Measurements from ENCODE around the gene CCDC9. TPM values are rescaled to one million over a fixed set of nuclear protein-coding genes. Genes with fewer than 3 reads are reported as not detected.
A peak's percentile ranks its signal among the peaks of the same experiment; 100 is the strongest.
"Not testable (repeated sequence)": the region's sequence is repeated elsewhere in the genome, so short reads cannot be mapped to it uniquely, and the experiment has no call there.

CCDC9 gene
- total RNA-seq, 1 experiment from 2014 or later = 22.2 TPM

DNA sequence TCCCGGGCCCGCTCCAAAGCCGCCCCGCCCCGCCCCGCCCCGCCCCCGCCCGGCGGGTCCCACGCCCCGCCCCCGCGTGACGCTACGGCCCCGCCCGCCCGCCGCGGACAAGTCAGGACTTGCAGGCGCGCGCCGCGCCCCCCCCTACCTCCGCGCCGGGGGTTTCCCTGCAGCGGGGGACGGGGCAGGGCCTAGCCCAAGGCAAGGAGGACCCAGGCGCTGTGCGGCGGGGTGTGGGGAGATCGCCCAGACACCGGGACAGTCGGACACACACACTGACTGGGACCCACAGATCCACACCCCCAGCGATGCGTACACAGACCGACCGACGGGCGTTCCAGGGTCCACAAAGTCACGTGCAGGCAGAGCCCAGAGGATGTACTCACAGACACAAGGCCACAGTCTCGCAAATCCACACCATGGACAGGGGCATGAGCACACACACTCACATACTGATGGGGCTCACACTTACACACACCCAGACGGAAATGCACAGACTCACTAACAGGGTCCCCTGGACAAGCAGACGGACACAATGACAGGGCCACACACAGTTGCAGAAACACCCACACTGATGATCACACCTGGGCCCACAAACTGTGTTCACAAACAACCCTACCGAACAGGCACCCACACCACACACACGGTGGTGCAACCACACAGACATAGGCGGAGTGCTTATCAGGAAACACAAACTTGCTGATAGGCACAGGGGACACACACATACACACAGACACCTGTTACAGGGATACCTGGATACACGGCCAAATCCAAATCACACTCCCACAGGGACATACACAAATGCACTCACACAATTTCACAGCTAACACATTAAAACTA lies 24.9 kb upstream of the CCDC9 start:
- peak; percentile 80 for DNase-seq (ENCODE audit: low spot score)
- in situ Hi-C loops (cut with HindIII; ENCODE audit: low sequenced_read_pairs) = no loop called here

- in situ Hi-C loops (cut with HindIII; ENCODE audit: low sequenced_read_pairs) = no loop called here
- DNase-seq (ENCODE audit: low spot score) = no peak
These were observed 23.7 kb upstream of the CCDC9 start for GRCh38 chr19:47232422-47233211.

GRCh38 chr19:47236072-47236675 lies 20.2 kb upstream of the CCDC9 start:
- in situ Hi-C loops (cut with HindIII; ENCODE audit: low sequenced_read_pairs) = no loop called here

DNA sequence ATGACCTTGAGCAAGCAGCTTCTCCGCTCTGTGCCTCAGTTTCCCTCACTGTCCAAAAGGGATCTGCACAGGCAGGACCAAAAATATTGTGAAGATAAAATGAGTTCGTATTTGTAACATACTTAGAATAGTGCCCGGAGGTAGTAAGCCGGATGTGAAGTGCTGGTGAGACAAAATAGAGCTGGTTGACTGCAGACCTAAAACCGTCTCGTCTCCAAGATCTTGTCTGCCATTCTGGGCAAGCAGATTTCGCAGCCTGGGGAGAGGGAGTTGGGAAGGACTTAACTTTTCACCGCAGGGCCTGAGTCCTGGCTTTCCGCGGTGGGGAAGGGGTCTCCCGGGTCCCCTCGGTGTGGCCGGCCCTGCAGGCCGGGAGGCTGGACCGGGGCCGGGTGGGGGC lies 17.2 kb upstream of the CCDC9 start:
- in situ Hi-C loops (cut with HindIII; ENCODE audit: low sequenced_read_pairs) = no loop called here
- DNase-seq (ENCODE audit: low spot score) = peak; percentile 49

More at GRCh38 chr19:47236072-47236675, 20.2 kb upstream of the CCDC9 start:
- DNase-seq (ENCODE audit: low spot score) = no peak

- in situ Hi-C loops (cut with HindIII; ENCODE audit: low sequenced_read_pairs) = no loop called here
- DNase-seq (ENCODE audit: low spot score) = peak; percentile 91
These were observed 16.6 kb upstream of the CCDC9 start for GRCh38 chr19:47239610-47240296.

DNA sequence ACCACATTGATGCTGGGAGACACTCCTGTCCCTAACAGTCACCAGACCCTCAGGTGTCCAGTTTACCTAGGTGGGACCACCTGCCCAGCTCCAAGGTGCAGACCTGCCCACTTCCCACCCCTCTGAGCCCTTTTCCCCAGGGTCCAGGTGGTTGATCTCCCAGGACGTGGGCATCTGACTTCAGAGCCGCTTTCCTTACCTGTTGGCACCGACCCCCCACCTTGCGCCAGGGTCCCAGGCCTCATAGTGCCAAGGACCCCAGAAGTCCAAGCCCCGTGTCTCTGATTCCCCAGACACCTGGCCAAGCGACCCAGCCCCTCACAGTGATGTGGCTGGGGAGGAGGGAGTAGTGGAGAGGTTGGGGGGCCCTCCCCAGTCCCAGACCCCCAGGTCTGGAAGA lies 15.8 kb upstream of the CCDC9 start:
- in situ Hi-C loops (cut with HindIII; ENCODE audit: low sequenced_read_pairs) = no loop called here
- DNase-seq (ENCODE audit: low spot score) = no peak

DNA sequence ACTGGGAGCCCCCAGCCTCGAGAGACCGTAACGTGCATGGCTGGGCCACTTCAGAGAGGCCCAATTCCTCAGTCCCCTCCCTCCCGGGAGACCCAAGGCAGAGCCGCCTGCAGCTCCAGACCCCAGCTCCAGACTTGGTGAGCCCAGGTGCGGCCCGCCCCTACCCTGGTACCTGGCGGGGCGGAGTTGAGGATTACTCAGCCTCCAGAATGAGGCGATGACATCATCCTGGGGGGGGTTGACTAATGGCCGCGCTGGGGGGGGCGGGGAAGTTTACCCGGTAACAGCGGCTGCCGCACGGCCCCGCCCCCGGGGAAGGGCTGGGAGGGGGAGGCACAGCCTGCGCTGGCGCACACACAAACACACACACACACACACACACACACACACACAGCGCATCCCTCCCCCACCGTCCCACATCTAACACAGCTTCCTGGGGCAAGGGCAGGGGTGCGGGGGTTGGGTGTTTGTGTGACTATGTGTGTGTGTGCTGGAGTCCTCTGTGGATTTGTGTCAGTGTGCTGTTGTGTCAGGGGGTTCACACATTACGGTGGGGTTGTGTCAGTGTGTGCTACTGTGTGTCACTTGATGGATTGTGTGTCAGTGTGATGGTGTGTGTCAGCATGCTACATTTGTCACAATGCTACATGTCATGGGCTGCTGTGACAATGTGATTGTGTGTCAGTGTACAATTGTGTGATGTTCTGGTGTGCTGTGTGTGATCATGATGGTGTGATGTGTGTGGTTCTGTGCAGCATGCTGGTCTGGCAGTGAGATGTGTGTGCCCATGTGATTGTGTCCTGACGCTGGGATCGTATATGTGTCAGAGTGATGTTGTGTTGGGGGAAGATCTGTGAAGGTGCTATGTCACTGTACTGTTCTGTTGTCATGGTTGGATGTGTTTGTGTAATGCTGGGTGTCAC lies 15.1 kb upstream of the CCDC9 start:
- peak; percentile 87 for DNase-seq (ENCODE audit: low spot score)
- in situ Hi-C loops (cut with HindIII; ENCODE audit: low sequenced_read_pairs) = no loop called here

GRCh38 chr19:47241919-47242577 lies 14.3 kb upstream of the CCDC9 start:
- DNase-seq (ENCODE audit: low spot score) = peak; percentile 15
- in situ Hi-C loops (cut with HindIII; ENCODE audit: low sequenced_read_pairs) = no loop called here

- in situ Hi-C loops (cut with HindIII; ENCODE audit: low sequenced_read_pairs) = no loop called here
- DNase-seq (ENCODE audit: low spot score) = no peak
These were observed 13.0 kb upstream of the CCDC9 start for GRCh38 chr19:47243364-47243775.

- in situ Hi-C loops (cut with HindIII; ENCODE audit: low sequenced_read_pairs) = no loop called here
These were observed 12.4 kb upstream of the CCDC9 start for GRCh38 chr19:47243776-47244547.

DNA sequence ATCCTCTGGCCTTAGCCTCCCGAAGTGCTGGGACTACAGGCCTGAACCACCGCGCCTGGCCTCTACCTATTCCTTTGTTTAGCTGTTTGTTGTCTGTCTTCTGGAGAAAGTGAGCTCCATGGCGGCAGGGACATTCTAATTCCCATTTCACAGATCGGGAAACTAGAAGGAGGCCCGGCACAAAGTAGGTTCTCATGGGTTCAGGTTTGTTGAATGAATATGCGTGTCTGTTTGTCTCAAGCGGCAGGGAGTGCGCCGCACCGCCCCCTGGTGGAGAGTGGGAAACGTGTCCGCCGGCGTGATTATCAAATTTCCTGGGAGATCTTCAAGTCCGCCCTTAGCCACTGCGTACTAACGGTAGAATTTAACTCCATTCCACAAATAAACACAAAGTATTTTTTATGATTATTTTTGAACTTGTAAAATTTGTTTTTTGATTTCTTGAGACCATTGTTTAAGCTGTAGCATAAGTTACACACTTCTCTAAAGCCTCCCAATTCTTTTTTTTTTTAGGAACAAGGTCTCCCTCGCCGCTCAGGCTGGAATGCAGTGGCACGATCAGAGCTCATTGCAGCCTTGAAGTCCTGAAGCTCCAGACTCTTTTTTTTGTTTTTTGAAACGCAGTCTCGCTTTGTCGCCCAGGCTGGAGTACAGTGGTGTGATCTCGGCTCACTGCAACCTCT lies 8.9 kb upstream of the CCDC9 start:
- in situ Hi-C loops (cut with HindIII; ENCODE audit: low sequenced_read_pairs) = no loop called here
- DNase-seq (ENCODE audit: low spot score) = peak; percentile 71

More at GRCh38 chr19:47243776-47244547, 12.4 kb upstream of the CCDC9 start:
- peak; percentile 84 for DNase-seq (ENCODE audit: low spot score)

DNA sequence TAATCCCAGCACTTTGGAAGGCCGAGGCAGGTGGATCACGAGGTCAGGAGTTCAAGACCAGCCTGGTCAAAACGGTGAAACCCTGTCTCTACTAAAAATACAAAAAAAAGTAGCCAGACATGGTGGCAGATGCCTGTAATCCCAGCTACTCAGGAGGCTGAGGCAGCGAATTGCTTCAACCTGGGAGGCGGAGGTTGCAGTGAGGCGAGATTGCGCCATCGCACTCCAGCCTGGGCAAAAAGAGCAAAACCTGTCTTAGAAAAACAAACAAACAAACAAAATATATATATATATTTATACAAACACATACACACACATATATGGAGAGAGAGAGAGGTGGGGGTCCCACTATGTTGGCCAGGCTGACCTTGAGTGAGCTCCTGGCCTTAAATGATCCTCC lies 3.3 kb upstream of the CCDC9 start:
- in situ Hi-C loops (cut with HindIII; ENCODE audit: low sequenced_read_pairs); DNase-seq (ENCODE audit: low spot score): not testable (repeated sequence)

- no peak for DNase-seq (ENCODE audit: low spot score)
- in situ Hi-C loops (cut with HindIII; ENCODE audit: low sequenced_read_pairs) = no loop called here
These were observed 2.9 kb upstream of the CCDC9 start for GRCh38 chr19:47253467-47253881.

GRCh38 chr19:47253970-47254369 lies 2.4 kb upstream of the CCDC9 start:
- in situ Hi-C loops (cut with HindIII; ENCODE audit: low sequenced_read_pairs) = no loop called here
- DNase-seq (ENCODE audit: low spot score) = no peak

- in situ Hi-C loops (cut with HindIII; ENCODE audit: low sequenced_read_pairs) = no loop called here
- DNase-seq (ENCODE audit: low spot score) = peak; percentile 90
These were observed 527 bp downstream of the CCDC9 start for GRCh38 chr19:47256693-47257410.
